Activated gamma-delta T cell (primary cell): Measurements from ENCODE around the gene EFCAB11.
"Not testable (repeated sequence)": the region's sequence is repeated elsewhere in the genome, so short reads cannot be mapped to it uniquely, and the experiment has no call there.

Experiments used
- DNase-seq: peaks from one replicate; lab custom pipeline; 2025; lab: John Stamatoyannopoulos, UW

The EFCAB11 gene

GRCh38 chr14:89911010-89911919 is 43.3 kb downstream of the EFCAB11 start:
- no peak for DNase-seq

GRCh38 chr14:89910691-89911009 is 43.9 kb downstream of the EFCAB11 start:
- DNase-seq: no peak

GRCh38 chr14:89909586-89909985 is 44.9 kb downstream of the EFCAB11 start:
- no peak for DNase-seq

- DNase-seq: no peak
These were observed 45.6 kb downstream of the EFCAB11 start for GRCh38 chr14:89908712-89909450.

- DNase-seq: no peak
These were observed 46.9 kb downstream of the EFCAB11 start for GRCh38 chr14:89907655-89908054.

- DNase-seq: no peak
These were observed 48.5 kb downstream of the EFCAB11 start for GRCh38 chr14:89906000-89906399.

GRCh38 chr14:89903340-89903952 is 51.1 kb downstream of the EFCAB11 start:
- no peak for DNase-seq

- DNase-seq: no peak
These were observed 51.6 kb downstream of the EFCAB11 start for GRCh38 chr14:89902881-89903280.

GRCh38 chr14:89900802-89901201 is 53.7 kb downstream of the EFCAB11 start:
- no peak for DNase-seq

GRCh38 chr14:89899917-89900663 is 54.4 kb downstream of the EFCAB11 start:
- DNase-seq: no peak

- no peak for DNase-seq
These were observed 55.2 kb downstream of the EFCAB11 start for GRCh38 chr14:89899291-89899690.

GRCh38 chr14:89893388-89893787 is 61.1 kb downstream of the EFCAB11 start:
- DNase-seq: not testable (repeated sequence)

- no peak for DNase-seq
These were observed 61.6 kb downstream of the EFCAB11 start for GRCh38 chr14:89892953-89893352.

- not testable (repeated sequence) for DNase-seq
These were observed 62.8 kb downstream of the EFCAB11 start for GRCh38 chr14:89891721-89892120.

- no peak for DNase-seq
These were observed 63.5 kb downstream of the EFCAB11 start for GRCh38 chr14:89891055-89891454.

- no peak for DNase-seq
These were observed 63.9 kb downstream of the EFCAB11 start for GRCh38 chr14:89890589-89890988.

- DNase-seq: no peak
These were observed 64.9 kb downstream of the EFCAB11 start for GRCh38 chr14:89889626-89890025.

- DNase-seq: no peak
These were observed 69.8 kb downstream of the EFCAB11 start for GRCh38 chr14:89884761-89885160.

GRCh38 chr14:89881839-89882238 is 72.7 kb downstream of the EFCAB11 start:
- DNase-seq: no peak

GRCh38 chr14:89874091-89874490 is 80.4 kb downstream of the EFCAB11 start:
- not testable (repeated sequence) for DNase-seq

- no peak for DNase-seq
These were observed 84.2 kb downstream of the EFCAB11 start for GRCh38 chr14:89870316-89870715.

- no peak for DNase-seq
These were observed 84.9 kb downstream of the EFCAB11 start for GRCh38 chr14:89869606-89870005.
